K562 (cell line): ENCODE data around the gene TUT1. TPM values are rescaled to one million over a fixed set of nuclear protein-coding genes. Genes with fewer than 3 reads are reported as not detected.

ENCODE experiments used
- ATAC-seq: fragments of 200-7000 bp; cut with Tn5 transposase; 3 replicates; pipeline ENCODE4 v1.9.1; 2020; ENCODE audit warnings: moderate library complexity
- BruUV-seq: library from RNA; stranded (reverse); fragments of 400-500 nt; replicated peaks from 2 replicates; lab custom pipeline; 2021; lab: Mats Ljungman, UMichigan
- CTCF ChIA-PET: fragments of 300-600 bp; formaldehyde crosslinking; extraction: SDS; loops from one replicate; lab custom pipeline; 2021; ENCODE audit warnings: low intra/inter-chr PET ratio; lab: Yijun Ruan, JAX
- POLR2A ChIA-PET: fragments of 300-600, 350-650 bp; sonication (Branson Sonifier 250); formaldehyde crosslinking; extraction: SDS; loops from one replicate; lab custom pipeline; 2021; ENCODE audit warnings: antibody characterized with exemption, inconsistent platforms; lab: Yijun Ruan, JAX
- DNase-seq, 4 experiments: peaks; one replicate each; pipeline versions ENCODE4 v3.0.0 to v3.0.0-alpha.2; 2011 to 2018; ENCODE audit warnings: low spot score in 3 of 4, mixed read lengths in 3 of 4; ENCODE audit errors: extremely low read depth in 1 of 4
- FAIRE-seq: peaks from 2 replicates; lab custom pipeline; 2011; peaks lifted over from hg19 to GRCh38; lab: Jason Lieb, UNC
- H2AFZ ChIP-seq: 2 replicates; pipeline ENCODE4 v1.6.0; 2011; ENCODE audit warnings: low read depth, low read length, control low read depth, inconsistent platforms
- H3K27ac ChIP-seq: fragments of 200-600 bp; 3 replicates; pipeline ENCODE4 v1.8.0; 2011; ENCODE audit warnings: low read depth, mild to moderate bottlenecking, control low read depth, inconsistent platforms, low read length, moderate library complexity, mixed read lengths; ENCODE audit errors: extremely low read depth
- H3K27me3 ChIP-seq, 2 experiments: fragments of 300-600 bp in 1 of 2; 2 replicates in 1 of 2; 3 replicates in 1 of 2; pipeline versions ENCODE4 v1.6.0 to v1.8.0; 2011; ENCODE audit warnings: inconsistent platforms in 2 of 2, low read length in 2 of 2, mild to moderate bottlenecking in 1 of 2, mixed read lengths in 1 of 2, moderate library complexity in 1 of 2; ENCODE audit not compliant: control insufficient read depth in 2 of 2, insufficient read depth in 2 of 2
- H3K36me3 ChIP-seq: fragments of 300-600 bp; 3 replicates; pipeline ENCODE4 v1.8.0; 2011; ENCODE audit warnings: mild to moderate bottlenecking, low read length, inconsistent platforms; ENCODE audit not compliant: control insufficient read depth, insufficient read depth
- H3K4me1 ChIP-seq, 2 experiments: fragments of 200-600 bp in 1 of 2; replicated peaks in 1 of 2; 2 replicates in 1 of 2; 3 replicates in 1 of 2; pipeline versions ENCODE4 v1.5.1 to v1.8.0; 2011; ENCODE audit warnings: inconsistent platforms in 2 of 2, low read length in 2 of 2, mild to moderate bottlenecking in 1 of 2, mixed read lengths in 1 of 2, moderate library complexity in 1 of 2; ENCODE audit not compliant: control insufficient read depth in 2 of 2, insufficient read depth in 2 of 2
- H3K4me2 ChIP-seq: 2 replicates; pipeline ENCODE4 v1.6.1; 2011; ENCODE audit warnings: low read length, control low read depth, inconsistent platforms, mixed read lengths; ENCODE audit not compliant: insufficient read depth
- H3K4me3 ChIP-seq: fragments of 200-600 bp; sonication (generic), shearing (Covaris generic); 2 replicates; pipeline ENCODE4 v1.5.1; 2016; ENCODE audit warnings: control low read depth, inconsistent platforms
- H3K79me2 ChIP-seq: fragments of 200-600 bp; 3 replicates; pipeline ENCODE4 v1.8.0; 2011; ENCODE audit warnings: low read length, inconsistent platforms; ENCODE audit not compliant: control insufficient read depth, insufficient read depth
- H3K9ac ChIP-seq, 2 experiments: 2 replicates each; pipeline versions ENCODE4 v1.6.0 to v1.6.1; 2011; ENCODE audit warnings: low read depth in 2 of 2, low read length in 2 of 2, control low read depth in 1 of 2, inconsistent platforms in 1 of 2, mild to moderate bottlenecking in 1 of 2, mixed read lengths in 1 of 2; ENCODE audit not compliant: insufficient read depth in 1 of 2
- H3K9me1 ChIP-seq: one replicate; pipeline ENCODE4 v1.6.0; 2011; ENCODE audit warnings: inconsistent platforms, mild to moderate bottlenecking, low read length, moderate library complexity; ENCODE audit not compliant: control insufficient read depth, insufficient read depth
- H3K9me3 ChIP-seq: replicated peaks from 2 replicates; pipeline ENCODE4 v1.5.1; 2011; ENCODE audit warnings: low read depth, low read length, inconsistent platforms; ENCODE audit not compliant: control insufficient read depth, insufficient read depth
- H4K20me1 ChIP-seq: replicated peaks from 2 replicates; pipeline ENCODE4 v1.6.1; 2011; ENCODE audit warnings: low read length, inconsistent platforms, mixed read lengths; ENCODE audit not compliant: control insufficient read depth, insufficient read depth
- ARID1B ChIP-seq: fragments of 450-650 bp; IDR thresholded peaks from 2 replicates; pipeline ENCODE4 v1.6.1; 2016; ENCODE audit warnings: antibody characterized with exemption, mild to moderate bottlenecking, inconsistent platforms
- ATF1 ChIP-seq, 2 experiments: fragments of 450-650 bp in 1 of 2; IDR thresholded peaks; 2 replicates each; pipeline ENCODE4 v1.6.1; 2016; ENCODE audit warnings: missing compliant biosample characterization in 1 of 2, missing genetic modification characterization in 1 of 2
- HLTF ChIP-seq: fragments of 450-650 bp; IDR thresholded peaks from 2 replicates; pipeline ENCODE4 v1.6.1; 2016
- MAZ ChIP-seq, 2 experiments: fragments of 450-650 bp in 1 of 2; sonication (generic) in 1 of 2; formaldehyde crosslinking; IDR thresholded peaks in 1 of 2; conservative IDR thresholded peaks in 1 of 2; 2 replicates each; pipeline versions ENCODE4 v1.4.0 to v1.5.0; 2020; ENCODE audit warnings: mild to moderate bottlenecking in 1 of 2, missing genetic modification reagents in 1 of 2
- PTTG1 ChIP-seq: fragments of 450-650 bp; IDR thresholded peaks from 2 replicates; pipeline ENCODE4 v1.6.1; 2016; ENCODE audit warnings: low read depth, mild to moderate bottlenecking, missing genetic modification characterization, missing compliant biosample characterization
- SIX5 ChIP-seq, 2 experiments: IDR thresholded peaks; 2 replicates each; pipeline ENCODE4 v1.6.1; 2011; ENCODE audit warnings: low read length in 2 of 2, borderline replicate concordance in 1 of 2, low read depth in 1 of 2, mild to moderate bottlenecking in 1 of 2, moderate library complexity in 1 of 2; ENCODE audit not compliant: insufficient read depth in 1 of 2
- TARDBP ChIP-seq: fragments of 450-650 bp; IDR thresholded peaks from 2 replicates; pipeline ENCODE4 v1.6.1; 2016
- TFAP4 ChIP-seq: sonication (generic); formaldehyde crosslinking; IDR thresholded peaks from 2 replicates; pipeline ENCODE4 v1.8.0; 2022; ENCODE audit warnings: missing genetic modification reagents, mild to moderate bottlenecking, moderate library complexity, borderline replicate concordance
- WHSC1 ChIP-seq: IDR thresholded peaks from one replicate; pipeline ENCODE4 v1.6.1; 2012; ENCODE audit warnings: low read length, control low read depth, inconsistent platforms
- whole genome bisulfite sequencing: fragments of 100-300 bp; shearing (Covaris generic); methylation state at CpG from one replicate; pipeline ENCODE4 v1.1.6; 2016; ENCODE audit warnings: low coverage, mixed read lengths; ENCODE audit not compliant: insufficient coverage; ENCODE audit errors: missing lambda C conversion rate; 5-methylcytosine and 5-hydroxymethylcytosine counted together
- in situ Hi-C: fragments of 300-500 bp; cut with MboI; formaldehyde crosslinking; loops from 4 replicates; pipeline ENCODE4 v1.15.0; 2018; ENCODE audit warnings: inconsistent platforms, mixed read lengths
- intact Hi-C: fragments of 100-400 bp; cut with micrococcal nuclease; formaldehyde crosslinking; loops from 2 replicates; pipeline ENCODE4 v1.14.2; 2022
- polyA plus RNA-seq, 8 experiments: library from polyadenylated mRNA; depleted of rRNA in 4 of 8; stranded (reverse) in 5 of 8; unstranded in 3 of 8; fragments of >200 nt; fragmentation: Nextera tagmentation in 2 of 8; fragmentation: Illumina TruSeq in 1 of 8; extraction: Ambion mirVana in 2 of 8; extraction: Trizol in 1 of 8; gene quantifications; 2 replicates each; pipeline versions ENCODE4 v1.2.1 to v1.2.3, GENCODE V29; 2011 to 2014; ENCODE audit warnings: inconsistent platforms in 1 of 8, missing spikeins in 1 of 8
- total RNA-seq, 7 experiments: library from RNA; depleted of rRNA in 6 of 7; stranded (reverse); fragments of >200 nt in 6 of 7; fragmentation: Illumina TruSeq in 2 of 7; extraction: Trizol in 2 of 7; gene quantifications; 2 replicates each; pipeline versions ENCODE4 v1.2.1 to v1.2.3, GENCODE V29; 2011 to 2021; ENCODE audit warnings: low replicate concordance in 1 of 7
- TF ChIP-seq, protein P1 (sequence below): fragments of 450-650 bp; formaldehyde crosslinking; IDR thresholded peaks from 2 replicates; pipeline ENCODE4 v1.4.0; 2022; ENCODE audit warnings: missing genetic modification characterization

Gene TUT1
- total and polyA plus RNA-seq, 9 of the 15 experiments (the other 6 are each of a cell fraction or from before 2014, with no cell fraction given) = 0.66 to 44.3 (median 15.7) TPM

DNA sequence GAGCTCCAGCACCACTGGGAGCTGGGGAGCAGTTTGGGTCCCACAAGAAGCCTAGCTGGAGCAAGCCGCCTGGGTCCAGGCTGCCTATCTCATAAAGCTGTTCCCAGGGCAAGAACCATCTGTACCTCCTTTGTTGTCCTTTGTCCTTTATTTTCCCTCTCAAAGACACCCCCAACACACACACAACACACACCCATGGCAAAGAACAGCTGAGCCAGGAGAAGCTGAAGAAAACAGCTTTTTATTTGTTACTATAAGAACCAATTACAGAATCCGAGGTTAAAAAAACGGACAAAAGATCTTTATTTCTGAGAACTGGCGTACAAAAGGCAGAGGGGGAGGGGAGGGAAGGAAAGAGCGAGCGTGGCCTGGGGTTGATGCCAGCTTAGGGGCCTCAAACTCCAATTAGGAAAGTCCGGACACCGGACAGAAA is 1.7 kb upstream of the TUT1 start:
- POLR2A ChIA-PET = interaction anchor here (0.6 to 2.9 kb wide), 8 partner anchors 8 to 114 kb away, joined by 3 to 45 read pairs (median 3); partner anchors contain the start of genes BSCL2, C11orf98, CSKMT and GNG3
- ATAC-seq = no peak

DNA sequence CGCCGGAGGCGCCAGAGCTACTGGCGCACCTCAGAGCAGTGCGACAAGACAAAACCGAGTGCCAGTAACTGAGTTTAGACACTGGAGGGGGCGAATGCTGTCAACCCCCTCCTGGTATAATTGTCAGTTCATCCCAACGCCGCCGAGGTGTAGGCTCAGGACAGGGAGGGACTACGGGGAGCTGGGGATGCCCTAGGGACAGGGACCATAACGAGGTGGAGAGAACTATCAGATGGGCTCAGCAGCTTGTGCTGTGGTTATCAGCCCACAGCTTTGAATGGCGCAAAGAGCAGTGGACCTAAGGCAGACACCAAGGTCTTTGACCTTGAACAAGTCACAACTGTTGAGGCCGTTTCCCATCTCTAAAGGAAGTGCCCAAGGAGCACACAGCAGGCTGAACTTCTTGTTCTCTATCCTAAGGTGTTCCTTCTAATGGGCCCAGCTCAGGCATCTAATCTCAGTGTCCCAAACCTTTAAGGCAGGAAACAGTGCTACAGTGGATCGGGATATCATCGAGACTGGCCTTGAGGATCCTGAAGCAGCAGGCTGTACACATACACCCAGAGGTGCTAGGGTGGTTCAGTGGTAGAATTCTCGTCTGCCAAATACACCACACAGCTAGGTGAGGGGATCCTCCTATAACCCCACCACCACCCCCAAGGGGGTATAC is 958 bp upstream of the TUT1 start:
- in situ Hi-C loops (no loop called here), intact Hi-C loops (loop anchor here (2.0 to 10.0 kb wide), 5 partner anchors 100 to 293 kb away; partner anchors contain the start of genes HNRNPUL2, SLC3A2 and TTC9C)
- H3K36me3 ChIP-seq = peaks cover 71% of the 10 kb centered on the region
- POLR2A ChIA-PET = interaction anchor here (0.5 to 2.9 kb wide), 44 partner anchors 9 to 260 kb away, joined by 3 to 45 read pairs (median 5); partner anchors contain the start of genes AHNAK, B3GAT3, BSCL2 and C11orf98
- BruUV-seq = no TSS peak
- H3K4me1 ChIP-seq = peaks cover 24 to 25% of the 10 kb centered on the region in 2 experiments
- H2AFZ ChIP-seq = peak overlapping the region; percentile 89
- peak overlapping the region; percentile 63 for H3K4me3 ChIP-seq
- 6% methylated on average over 17 of the region's 17 CpGs for WGBS
- DNase-seq = peak in 2 of 4 experiments; percentile 59 to 82
- H3K9me3 ChIP-seq = no peaks in the 10 kb centered on the region
- peak; percentile 95 for FAIRE-seq
- CTCF ChIA-PET = interaction anchor here (0.6 to 0.8 kb wide), 2 partner anchors 20 to 178 kb away, joined by 3 read pairs; partner anchors contain the start of gene EML3
- H3K79me2 ChIP-seq = peaks cover 52% of the 10 kb centered on the region
- peak; percentile 65 for ATAC-seq
- H3K27me3 ChIP-seq = no peaks in the 10 kb centered on the region
- peak overlapping the region; percentile 98 for H3K4me2 ChIP-seq
- peak overlapping the region; percentile 90 for H3K27ac ChIP-seq
- H3K9me1 ChIP-seq = no peaks in the 10 kb centered on the region
- H3K9ac ChIP-seq = peak overlapping the region; percentile 86 to 92
- no peaks in the 10 kb centered on the region for H4K20me1 ChIP-seq
- TF ChIP-seq TFAP4 (CRISPR knock-in tag) (no peak; the same call in 1 of the 2 replicates), ATF1 (CRISPR knock-in tag; IDR thresholded peaks at IDR 0.05) (no peak), ATF1 (tag; IDR thresholded peaks at IDR 0.05) (no peak), HLTF (peak; percentile 17; the same call in 1 of the 2 replicates), PTTG1 (no peak), WHSC1 (no peak), ARID1B (peak; percentile 48; the same call in 1 of the 2 replicates), SIX5 (IDR thresholded peaks at IDR 0.05; ENCODE audit: borderline replicate concordance in 1 of 2, insufficient read depth in 1 of 2, low read depth in 1 of 2, low read length in 2 of 2) (no peak)
- TF ChIP-seq, protein P1, sequence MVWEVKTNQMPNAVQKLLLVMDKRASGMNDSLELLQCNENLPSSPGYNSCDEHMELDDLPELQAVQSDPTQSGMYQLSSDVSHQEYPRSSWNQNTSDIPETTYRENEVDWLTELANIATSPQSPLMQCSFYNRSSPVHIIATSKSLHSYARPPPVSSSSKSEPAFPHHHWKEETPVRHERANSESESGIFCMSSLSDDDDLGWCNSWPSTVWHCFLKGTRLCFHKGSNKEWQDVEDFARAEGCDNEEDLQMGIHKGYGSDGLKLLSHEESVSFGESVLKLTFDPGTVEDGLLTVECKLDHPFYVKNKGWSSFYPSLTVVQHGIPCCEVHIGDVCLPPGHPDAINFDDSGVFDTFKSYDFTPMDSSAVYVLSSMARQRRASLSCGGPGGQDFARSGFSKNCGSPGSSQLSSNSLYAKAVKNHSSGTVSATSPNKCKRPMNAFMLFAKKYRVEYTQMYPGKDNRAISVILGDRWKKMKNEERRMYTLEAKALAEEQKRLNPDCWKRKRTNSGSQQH = no peak

More for the DNA sequence above, 1.7 kb upstream of the TUT1 start:
- no TSS peak for BruUV-seq
- DNase-seq (no peak), FAIRE-seq (no peak)
- Histone ChIP-seq H3K4me1 (peaks cover 24 to 25% of the 10 kb centered on the region in 2 experiments), H2AFZ (no peak overlapping the region), H3K27me3 (no peaks in the 10 kb centered on the region), H3K36me3 (peaks cover 71% of the 10 kb centered on the region), H3K4me2 (peak overlapping the region; percentile 98), H3K9me3 (no peaks in the 10 kb centered on the region), H3K9me1 (no peaks in the 10 kb centered on the region), H3K4me3 (no peak overlapping the region), H3K27ac (peak overlapping the region; percentile 90), H3K9ac (peak overlapping the region; percentile 86 to 92; a peak in 3 of 4 replicates), H4K20me1 (no peaks in the 10 kb centered on the region), H3K79me2 (peaks cover 52% of the 10 kb centered on the region)
- in situ Hi-C loops (no loop called here), intact Hi-C loops (loop anchor here (2.0 to 10.0 kb wide), 5 partner anchors 99 to 292 kb away; partner anchors contain the start of genes HNRNPUL2, SLC3A2 and TTC9C)
- CTCF ChIA-PET = interaction anchor here (0.8 kb wide), 1 partner anchor 19 kb away, joined by 3 read pairs; the partner anchor contains the start of gene EML3
- 44% methylated on average over 8 of the region's 8 CpGs for WGBS
- no peak for TF ChIP-seq TARDBP
- 0 out of 4 replicates have a peak, but pooled peaks of 1 of the 2 experiments have one; percentile 7 for TF ChIP-seq MAZ (CRISPR knock-in tag; conservative IDR thresholded peaks at IDR 0.05 in 1 of 2, IDR thresholded peaks at IDR 0.05 in 1 of 2)
